Memory B cell (primary cell): ENCODE results near the gene HS3ST3B1.

Experiments used
- ATAC-seq: fragments of 150-1000 bp; cut with Tn5 transposase; 2 replicates; pipeline ENCODE4 v1.10.0; 2021; ENCODE audit warnings: low read depth, mild to moderate bottlenecking, moderate library complexity
- DNase-seq, 2 donors: peaks; one replicate each; pipeline ENCODE4 v3.0.0; 2022; ENCODE audit warnings: low spot score in 2 of 2
- H3K27ac Mint-ChIP-seq: one replicate; pipeline ENCODE4 v1.8.0; 2022; ENCODE audit warnings: mild to moderate bottlenecking, moderate library complexity, mixed read lengths
- H3K27me3 Mint-ChIP-seq: one replicate; pipeline ENCODE4 v1.8.0; 2022; ENCODE audit warnings: mixed read lengths
- H3K36me3 Mint-ChIP-seq: one replicate; pipeline ENCODE4 v1.8.0; 2022; ENCODE audit warnings: mild to moderate bottlenecking, mixed read lengths
- H3K4me1 Mint-ChIP-seq: one replicate; pipeline ENCODE4 v1.8.0; 2022; ENCODE audit warnings: mixed read lengths
- H3K4me3 Mint-ChIP-seq: one replicate; pipeline ENCODE4 v1.8.0; 2022; ENCODE audit warnings: mild to moderate bottlenecking, moderate library complexity, mixed read lengths
- H3K9me3 Mint-ChIP-seq: one replicate; pipeline ENCODE4 v1.8.0; 2022; ENCODE audit warnings: mixed read lengths

The HS3ST3B1 gene

GRCh38 chr17:14320734-14321475 lies 20.0 kb downstream of the HS3ST3B1 start:
- ATAC-seq (no peak), DNase-seq (no peak)
- Mint-ChIP-seq H3K27ac (no peak overlapping the region), H3K36me3 (no peaks in the 10 kb centered on the region), H3K27me3 (peaks cover 18% of the 10 kb centered on the region), H3K9me3 (no peaks in the 10 kb centered on the region), H3K4me1 (no peaks in the 10 kb centered on the region), H3K4me3 (no peak overlapping the region)

- no peaks in the 10 kb centered on the region for H3K36me3 Mint-ChIP-seq
- no peaks in the 10 kb centered on the region for H3K9me3 Mint-ChIP-seq
- DNase-seq, result no peak
- no peak overlapping the region for H3K27ac Mint-ChIP-seq
- H3K4me1 Mint-ChIP-seq, result no peaks in the 10 kb centered on the region
- no peak overlapping the region for H3K4me3 Mint-ChIP-seq
- H3K27me3 Mint-ChIP-seq, result peaks cover 17% of the 10 kb centered on the region
- ATAC-seq, result no peak
Measured at GRCh38 chr17:14321476-14321949, 20.6 kb downstream of the HS3ST3B1 start.

- Mint-ChIP-seq H3K4me1 (no peaks in the 10 kb centered on the region), H3K36me3 (no peaks in the 10 kb centered on the region), H3K9me3 (no peaks in the 10 kb centered on the region), H3K27ac (no peak overlapping the region), H3K27me3 (peaks cover 17% of the 10 kb centered on the region), H3K4me3 (no peak overlapping the region)
- DNase-seq (no peak), ATAC-seq (no peak)
Measured at GRCh38 chr17:14321980-14322776, 21.3 kb downstream of the HS3ST3B1 start.

GRCh38 chr17:14323522-14323981 lies 22.7 kb downstream of the HS3ST3B1 start:
- Mint-ChIP-seq H3K27me3 (peaks cover 14% of the 10 kb centered on the region), H3K27ac (no peak overlapping the region), H3K4me1 (no peaks in the 10 kb centered on the region), H3K36me3 (no peaks in the 10 kb centered on the region), H3K4me3 (no peak overlapping the region), H3K9me3 (no peaks in the 10 kb centered on the region)
- ATAC-seq (no peak), DNase-seq (no peak)

- no peak overlapping the region for H3K27ac Mint-ChIP-seq
- peaks cover 9% of the 10 kb centered on the region for H3K27me3 Mint-ChIP-seq
- H3K4me3 Mint-ChIP-seq, result no peak overlapping the region
- DNase-seq (no peak), ATAC-seq (no peak)
- no peaks in the 10 kb centered on the region for H3K36me3 Mint-ChIP-seq
- H3K9me3 Mint-ChIP-seq, result no peaks in the 10 kb centered on the region
- no peaks in the 10 kb centered on the region for H3K4me1 Mint-ChIP-seq
Measured at GRCh38 chr17:14325618-14326167, 24.8 kb downstream of the HS3ST3B1 start.

GRCh38 chr17:14329900-14330491 lies 29.1 kb downstream of the HS3ST3B1 start:
- Mint-ChIP-seq H3K9me3 (no peaks in the 10 kb centered on the region), H3K36me3 (no peaks in the 10 kb centered on the region), H3K4me1 (no peaks in the 10 kb centered on the region), H3K27ac (no peak overlapping the region), H3K27me3 (peaks cover 8% of the 10 kb centered on the region), H3K4me3 (no peak overlapping the region)
- no peak for ATAC-seq
- no peak for DNase-seq

GRCh38 chr17:14330492-14330962 lies 29.6 kb downstream of the HS3ST3B1 start:
- peaks cover 8% of the 10 kb centered on the region for H3K27me3 Mint-ChIP-seq
- DNase-seq (no peak), ATAC-seq (no peak)
- no peaks in the 10 kb centered on the region for H3K36me3 Mint-ChIP-seq
- H3K4me1 Mint-ChIP-seq, result no peaks in the 10 kb centered on the region
- H3K9me3 Mint-ChIP-seq, result no peaks in the 10 kb centered on the region
- no peak overlapping the region for H3K27ac Mint-ChIP-seq
- H3K4me3 Mint-ChIP-seq, result no peak overlapping the region

- Mint-ChIP-seq H3K4me1 (no peaks in the 10 kb centered on the region), H3K27me3 (peaks cover 5% of the 10 kb centered on the region), H3K9me3 (no peaks in the 10 kb centered on the region), H3K27ac (no peak overlapping the region), H3K4me3 (no peak overlapping the region), H3K36me3 (no peaks in the 10 kb centered on the region)
- DNase-seq, result no peak
- no peak for ATAC-seq
Measured at GRCh38 chr17:14331225-14331981, 30.5 kb downstream of the HS3ST3B1 start.

- no peak overlapping the region for H3K4me3 Mint-ChIP-seq
- no peaks in the 10 kb centered on the region for H3K36me3 Mint-ChIP-seq
- no peak overlapping the region for H3K27ac Mint-ChIP-seq
- ATAC-seq (no peak), DNase-seq (no peak)
- no peaks in the 10 kb centered on the region for H3K4me1 Mint-ChIP-seq
- H3K27me3 Mint-ChIP-seq, result peaks cover 5% of the 10 kb centered on the region
- H3K9me3 Mint-ChIP-seq, result no peaks in the 10 kb centered on the region
Measured at GRCh38 chr17:14331982-14332298, 31.1 kb downstream of the HS3ST3B1 start.

- no peak overlapping the region for H3K27ac Mint-ChIP-seq
Measured at GRCh38 chr17:14332331-14332730, 31.4 kb downstream of the HS3ST3B1 start.

GRCh38 chr17:14333506-14333905 lies 32.6 kb downstream of the HS3ST3B1 start:
- Mint-ChIP-seq H3K36me3 (no peaks in the 10 kb centered on the region), H3K4me1 (peaks cover 2% of the 10 kb centered on the region), H3K27me3 (peaks cover 10% of the 10 kb centered on the region), H3K9me3 (no peaks in the 10 kb centered on the region), H3K27ac (no peak overlapping the region), H3K4me3 (no peak overlapping the region)
- DNase-seq (no peak), ATAC-seq (no peak)

More at GRCh38 chr17:14332331-14332730, 31.4 kb downstream of the HS3ST3B1 start:
- ATAC-seq (no peak), DNase-seq (no peak)
- no peaks in the 10 kb centered on the region for H3K36me3 Mint-ChIP-seq
- H3K27me3 Mint-ChIP-seq, result peaks cover 6% of the 10 kb centered on the region
- H3K4me3 Mint-ChIP-seq, result no peak overlapping the region
- no peaks in the 10 kb centered on the region for H3K9me3 Mint-ChIP-seq
- no peaks in the 10 kb centered on the region for H3K4me1 Mint-ChIP-seq

- no peaks in the 10 kb centered on the region for H3K36me3 Mint-ChIP-seq
- no peak overlapping the region for H3K27ac Mint-ChIP-seq
- H3K9me3 Mint-ChIP-seq, result no peaks in the 10 kb centered on the region
- peaks cover 9% of the 10 kb centered on the region for H3K27me3 Mint-ChIP-seq
- peaks cover 2% of the 10 kb centered on the region for H3K4me1 Mint-ChIP-seq
- no peak for ATAC-seq
- H3K4me3 Mint-ChIP-seq, result no peak overlapping the region
- DNase-seq, result no peak
Measured at GRCh38 chr17:14334276-14334840, 33.5 kb downstream of the HS3ST3B1 start.

GRCh38 chr17:14334919-14335318 lies 34.0 kb downstream of the HS3ST3B1 start:
- Mint-ChIP-seq H3K4me1 (peaks cover 2% of the 10 kb centered on the region), H3K36me3 (no peaks in the 10 kb centered on the region), H3K27ac (no peak overlapping the region), H3K9me3 (no peaks in the 10 kb centered on the region), H3K27me3 (peaks cover 11% of the 10 kb centered on the region), H3K4me3 (no peak overlapping the region)
- ATAC-seq, result no peak
- no peak for DNase-seq
